Mesothelial cell of epicardium (in vitro differentiated cells): Measurements from ENCODE around the gene SYT9. TPM values are rescaled to one million over a fixed set of nuclear protein-coding genes. Genes with fewer than 3 reads are reported as not detected.

Experiments used
- DNase-seq, 2 experiments: peaks; one replicate each; pipeline ENCODE4 v3.0.0; 2021; ENCODE audit warnings: low spot score in 2 of 2; ENCODE audit not compliant: unreplicated experiment in 2 of 2
- H3K27ac Mint-ChIP-seq: 2 replicates; pipeline ENCODE4 v1.8.0; 2021; ENCODE audit warnings: mixed read lengths
- H3K27me3 Mint-ChIP-seq: 2 replicates; pipeline ENCODE4 v1.8.0; 2021; ENCODE audit warnings: low read depth, mixed read lengths
- H3K36me3 Mint-ChIP-seq: 2 replicates; pipeline ENCODE4 v1.8.0; 2021; ENCODE audit warnings: mixed read lengths
- H3K4me1 Mint-ChIP-seq: 2 replicates; pipeline ENCODE4 v1.8.0; 2021; ENCODE audit warnings: mixed read lengths
- H3K4me3 Mint-ChIP-seq: 2 replicates; pipeline ENCODE4 v1.8.0; 2021; ENCODE audit warnings: mild to moderate bottlenecking, moderate library complexity, mixed read lengths
- H3K9me3 Mint-ChIP-seq: 2 replicates; pipeline ENCODE4 v1.8.0; 2021; ENCODE audit warnings: mixed read lengths
- CTCF ChIP-seq: fragments of 200-600 bp; sonication (generic); IDR thresholded peaks from one replicate; pipeline ENCODE4 v1.5.0; 2021; ENCODE audit warnings: antibody characterized with exemption; ENCODE audit not compliant: unreplicated experiment
- total RNA-seq: library from RNA; stranded (reverse); gene quantifications from 3 replicates; pipeline ENCODE4 v1.2.1, GENCODE V29; 2021

SYT9 gene
- total RNA-seq, 1 donor from 2014 or later, result 3.7 TPM

- H3K36me3 Mint-ChIP-seq, result no peaks in the 10 kb centered on the region
- no peak overlapping the region for H3K4me3 Mint-ChIP-seq
- no peaks in the 10 kb centered on the region for H3K9me3 Mint-ChIP-seq
- DNase-seq, result no peak
- H3K4me1 Mint-ChIP-seq, result peaks cover 4% of the 10 kb centered on the region
- no peak overlapping the region for H3K27ac Mint-ChIP-seq
- TF ChIP-seq CTCF, result no peak
- H3K27me3 Mint-ChIP-seq, result no peaks in the 10 kb centered on the region
Measured at GRCh38 chr11:7270233-7270865, 18.6 kb downstream of the SYT9 start.

- Mint-ChIP-seq H3K9me3 (no peaks in the 10 kb centered on the region), H3K4me1 (peaks cover 4% of the 10 kb centered on the region), H3K36me3 (no peaks in the 10 kb centered on the region), H3K27me3 (no peaks in the 10 kb centered on the region), H3K27ac (no peak overlapping the region), H3K4me3 (no peak overlapping the region)
- no peak for DNase-seq
- no peak for TF ChIP-seq CTCF
Measured at GRCh38 chr11:7272373-7272772, 20.7 kb downstream of the SYT9 start.

- Mint-ChIP-seq H3K36me3 (no peaks in the 10 kb centered on the region), H3K4me1 (peaks cover 4% of the 10 kb centered on the region), H3K4me3 (no peak overlapping the region), H3K27me3 (no peaks in the 10 kb centered on the region), H3K9me3 (no peaks in the 10 kb centered on the region), H3K27ac (no peak overlapping the region)
- no peak for TF ChIP-seq CTCF
- no peak for DNase-seq
Measured at GRCh38 chr11:7275133-7275532, 23.4 kb downstream of the SYT9 start.

GRCh38 chr11:7278314-7278917 is 26.7 kb downstream of the SYT9 start:
- H3K4me3 Mint-ChIP-seq, result no peak overlapping the region
- H3K4me1 Mint-ChIP-seq, result peaks cover 15% of the 10 kb centered on the region
- no peaks in the 10 kb centered on the region for H3K27me3 Mint-ChIP-seq
- DNase-seq, result no peak
- H3K36me3 Mint-ChIP-seq, result no peaks in the 10 kb centered on the region
- TF ChIP-seq CTCF, result peak; percentile 77
- peak overlapping the region; percentile 44 for H3K27ac Mint-ChIP-seq
- no peaks in the 10 kb centered on the region for H3K9me3 Mint-ChIP-seq

GRCh38 chr11:7279676-7280075 is 28.0 kb downstream of the SYT9 start:
- DNase-seq, result no peak
- Mint-ChIP-seq H3K4me1 (peaks cover 15% of the 10 kb centered on the region), H3K36me3 (no peaks in the 10 kb centered on the region), H3K4me3 (no peak overlapping the region), H3K27ac (peak overlapping the region; percentile 35), H3K9me3 (peaks cover 3% of the 10 kb centered on the region), H3K27me3 (no peaks in the 10 kb centered on the region)
- no peak for TF ChIP-seq CTCF
